Activated naive CD8-positive, alpha-beta T cell treated with anti-CD3 and anti-CD28 coated beads, Interleukin-2, amount 50 U/mL, for 24 hours (primary cell): ENCODE data around the gene HDGF.

ENCODE experiments used
- ATAC-seq: fragments of 150-1000 bp; cut with Tn5 transposase; one replicate; pipeline ENCODE4 v1.10.0; 2021
- DNase-seq: peaks from one replicate; pipeline ENCODE4 v3.0.0; 2021
- H3K27ac Mint-ChIP-seq: one replicate; pipeline ENCODE4 v1.8.0; 2021; ENCODE audit warnings: mild to moderate bottlenecking, mixed read lengths
- H3K27me3 Mint-ChIP-seq: one replicate; pipeline ENCODE4 v1.8.0; 2021; ENCODE audit warnings: mixed read lengths
- H3K36me3 Mint-ChIP-seq: one replicate; pipeline ENCODE4 v1.8.0; 2021; ENCODE audit warnings: low read depth, mixed read lengths
- H3K4me1 Mint-ChIP-seq: one replicate; pipeline ENCODE4 v1.8.0; 2021; ENCODE audit warnings: mixed read lengths
- H3K4me3 Mint-ChIP-seq: one replicate; pipeline ENCODE4 v1.8.0; 2021; ENCODE audit warnings: mild to moderate bottlenecking, moderate library complexity, mixed read lengths
- H3K9me3 Mint-ChIP-seq: one replicate; pipeline ENCODE4 v1.8.0; 2021; ENCODE audit warnings: mixed read lengths

The HDGF gene

GRCh38 chr1:156692925-156693847 is 58.3 kb downstream of the HDGF start:
- peaks cover 15% of the 10 kb centered on the region for H3K4me1 Mint-ChIP-seq
- no peak for DNase-seq
- ATAC-seq, result no peak

DNA sequence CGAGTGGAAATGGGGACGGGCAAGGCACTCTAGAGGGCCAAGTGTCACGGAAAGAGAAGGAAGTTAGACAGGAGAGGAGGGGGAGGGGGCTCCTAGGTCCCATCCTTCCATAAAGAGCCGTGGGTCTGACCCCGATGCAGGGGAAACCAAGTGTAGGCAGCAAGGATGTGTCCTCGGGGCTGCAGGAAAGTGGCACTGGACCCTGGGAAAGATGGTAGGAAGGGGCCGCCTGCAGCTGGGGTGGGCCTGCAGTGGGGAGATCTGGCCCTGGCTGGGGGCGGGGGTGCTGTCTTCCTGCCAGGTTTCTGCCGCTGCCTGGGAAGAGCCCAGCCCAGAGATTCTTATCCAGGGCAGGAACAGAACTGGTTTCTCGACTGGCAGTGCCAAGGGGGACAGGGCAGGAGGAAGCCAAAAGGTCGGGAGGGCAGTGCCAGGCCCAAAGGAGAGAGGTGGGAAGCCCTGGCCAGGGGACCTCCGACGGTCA is 59.0 kb downstream of the HDGF start:
- Mint-ChIP-seq H3K27ac (no peak overlapping the region), H3K4me3 (no peak overlapping the region), H3K9me3 (no peaks in the 10 kb centered on the region), H3K27me3 (peaks cover 68% of the 10 kb centered on the region), H3K36me3 (no peaks in the 10 kb centered on the region), H3K4me1 (peaks cover 15% of the 10 kb centered on the region)
- ATAC-seq (no peak), DNase-seq (no peak)

More at GRCh38 chr1:156692925-156693847, 58.3 kb downstream of the HDGF start:
- no peak overlapping the region for H3K27ac Mint-ChIP-seq
- no peak overlapping the region for H3K4me3 Mint-ChIP-seq
- H3K27me3 Mint-ChIP-seq, result peaks cover 67% of the 10 kb centered on the region
- no peaks in the 10 kb centered on the region for H3K9me3 Mint-ChIP-seq
- H3K36me3 Mint-ChIP-seq, result no peaks in the 10 kb centered on the region
